GF-D8 (cell line): ENCODE results near the gene ZNRF1.
A peak's percentile ranks its signal among the peaks of the same experiment; 100 is the strongest.
"Not testable (repeated sequence)": the region's sequence is repeated elsewhere in the genome, so short reads cannot be mapped to it uniquely, and the experiment has no call there.

Experiments
- DNase-seq: peaks from one replicate; lab custom pipeline; 2025; lab: John Stamatoyannopoulos, UW

Gene ZNRF1

GRCh38 chr16:74998481-74999218 lies at the start of gene ZNRF1:
Gene ZNRF1, plus strand, starts transcription at chr16:74999024. Its CDS starts 648 bp downstream, at chr16:74999672.
- DNase-seq = peak; percentile 33

GRCh38 chr16:74949309-74949708 lies 49.5 kb upstream of the ZNRF1 start:
- no peak for DNase-seq

- no peak for DNase-seq
Observed at GRCh38 chr16:74950511-74950910, 48.3 kb upstream of the ZNRF1 start.

GRCh38 chr16:74951206-74951605 lies 47.6 kb upstream of the ZNRF1 start:
- no peak for DNase-seq

GRCh38 chr16:74951681-74952080 lies 47.1 kb upstream of the ZNRF1 start:
- DNase-seq = no peak

- DNase-seq = no peak
Observed at GRCh38 chr16:74954763-74955162, 44.1 kb upstream of the ZNRF1 start.

GRCh38 chr16:74973304-74973703 lies 25.5 kb upstream of the ZNRF1 start:
- DNase-seq = no peak

- DNase-seq = no peak
Observed at GRCh38 chr16:74975591-74975990, 23.2 kb upstream of the ZNRF1 start.

- DNase-seq = no peak
Observed at GRCh38 chr16:74982256-74982655, 16.6 kb upstream of the ZNRF1 start.

- no peak for DNase-seq
Observed at GRCh38 chr16:74984194-74984528, 14.7 kb upstream of the ZNRF1 start.

- peak; percentile 96 for DNase-seq
Observed at GRCh38 chr16:74984529-74985296, 14.1 kb upstream of the ZNRF1 start, which contains the start of gene WDR59. Gene WDR59, minus strand, starts transcription at chr16:74985123. Its CDS starts 106 bp downstream, at chr16:74985017.

GRCh38 chr16:74987027-74987681 lies 11.7 kb upstream of the ZNRF1 start:
- DNase-seq = no peak

GRCh38 chr16:74989864-74990263 lies 9.0 kb upstream of the ZNRF1 start:
- not testable (repeated sequence) for DNase-seq

GRCh38 chr16:74990832-74991231 lies 8.0 kb upstream of the ZNRF1 start:
- no peak for DNase-seq

- no peak for DNase-seq
Observed at GRCh38 chr16:74991268-74991592, 7.6 kb upstream of the ZNRF1 start.

GRCh38 chr16:74991593-74992403 lies 7.0 kb upstream of the ZNRF1 start:
- no peak for DNase-seq

GRCh38 chr16:74995986-74996385 lies 2.8 kb upstream of the ZNRF1 start:
- DNase-seq = no peak

- no peak for DNase-seq
Observed at GRCh38 chr16:74997042-74997491, 1.8 kb upstream of the ZNRF1 start.

- DNase-seq = no peak
Observed at GRCh38 chr16:74999219-74999608, 390 bp downstream of the ZNRF1 start.

GRCh38 chr16:74999609-75000480 lies 1.0 kb downstream of the ZNRF1 start:
- DNase-seq = no peak

- no peak for DNase-seq
Observed at GRCh38 chr16:75000481-75001081, 1.8 kb downstream of the ZNRF1 start.
